Progenitor cell of endocrine pancreas (in vitro differentiated cells): ENCODE results near the gene DES. TPM values are rescaled to one million over a fixed set of nuclear protein-coding genes. Genes with fewer than 3 reads are reported as not detected.

Experiments
- DNase-seq: peaks from one replicate; pipeline ENCODE4 v3.0.0; 2021; ENCODE audit warnings: low spot score; ENCODE audit not compliant: unreplicated experiment
- H3K27ac Mint-ChIP-seq: 2 replicates; pipeline ENCODE4 v1.8.0; 2021; ENCODE audit warnings: mild to moderate bottlenecking, moderate library complexity, mixed read lengths
- H3K27me3 Mint-ChIP-seq: 2 replicates; pipeline ENCODE4 v1.8.0; 2021; ENCODE audit warnings: mixed read lengths
- H3K36me3 Mint-ChIP-seq: 2 replicates; pipeline ENCODE4 v1.8.0; 2022; ENCODE audit warnings: mixed read lengths; ENCODE audit not compliant: insufficient read depth
- H3K4me1 Mint-ChIP-seq: 2 replicates; pipeline ENCODE4 v1.8.0; 2021; ENCODE audit warnings: low read depth, mixed read lengths
- H3K4me3 Mint-ChIP-seq: 2 replicates; pipeline ENCODE4 v1.8.0; 2021; ENCODE audit warnings: low read depth, mild to moderate bottlenecking, moderate library complexity, mixed read lengths
- H3K9me3 Mint-ChIP-seq: 2 replicates; pipeline ENCODE4 v1.8.0; 2021; ENCODE audit warnings: low read depth, mixed read lengths
- total RNA-seq: library from RNA; stranded (reverse); gene quantifications from 2 replicates; pipeline ENCODE4 v1.2.1, GENCODE V29; 2021
- TF ChIP-seq, protein P1 (sequence below): fragments of 200-600 bp; sonication (generic); IDR thresholded peaks from one replicate; pipeline ENCODE4 v1.5.0; 2021; ENCODE audit warnings: antibody characterized with exemption, mild to moderate bottlenecking; ENCODE audit not compliant: unreplicated experiment

Gene DES
- total RNA-seq, 1 donor from 2014 or later: not detected

- DNase-seq: no peak
- TF ChIP-seq, protein P1, sequence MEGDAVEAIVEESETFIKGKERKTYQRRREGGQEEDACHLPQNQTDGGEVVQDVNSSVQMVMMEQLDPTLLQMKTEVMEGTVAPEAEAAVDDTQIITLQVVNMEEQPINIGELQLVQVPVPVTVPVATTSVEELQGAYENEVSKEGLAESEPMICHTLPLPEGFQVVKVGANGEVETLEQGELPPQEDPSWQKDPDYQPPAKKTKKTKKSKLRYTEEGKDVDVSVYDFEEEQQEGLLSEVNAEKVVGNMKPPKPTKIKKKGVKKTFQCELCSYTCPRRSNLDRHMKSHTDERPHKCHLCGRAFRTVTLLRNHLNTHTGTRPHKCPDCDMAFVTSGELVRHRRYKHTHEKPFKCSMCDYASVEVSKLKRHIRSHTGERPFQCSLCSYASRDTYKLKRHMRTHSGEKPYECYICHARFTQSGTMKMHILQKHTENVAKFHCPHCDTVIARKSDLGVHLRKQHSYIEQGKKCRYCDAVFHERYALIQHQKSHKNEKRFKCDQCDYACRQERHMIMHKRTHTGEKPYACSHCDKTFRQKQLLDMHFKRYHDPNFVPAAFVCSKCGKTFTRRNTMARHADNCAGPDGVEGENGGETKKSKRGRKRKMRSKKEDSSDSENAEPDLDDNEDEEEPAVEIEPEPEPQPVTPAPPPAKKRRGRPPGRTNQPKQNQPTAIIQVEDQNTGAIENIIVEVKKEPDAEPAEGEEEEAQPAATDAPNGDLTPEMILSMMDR: peak; percentile 36
- Mint-ChIP-seq H3K4me1 (no peaks in the 10 kb centered on the region), H3K9me3 (no peaks in the 10 kb centered on the region), H3K27ac (no peak overlapping the region), H3K4me3 (no peak overlapping the region), H3K27me3 (peaks cover 73% of the 10 kb centered on the region), H3K36me3 (peaks cover 1% of the 10 kb centered on the region)
Measured at GRCh38 chr2:219448776-219449341, 30.7 kb downstream of the DES start.

GRCh38 chr2:219449609-219450008 lies 31.4 kb downstream of the DES start:
- no peaks in the 10 kb centered on the region for H3K4me1 Mint-ChIP-seq
- H3K9me3 Mint-ChIP-seq: no peaks in the 10 kb centered on the region
- H3K4me3 Mint-ChIP-seq: no peak overlapping the region
- TF ChIP-seq, protein P1: no peak
- no peak overlapping the region for H3K27ac Mint-ChIP-seq
- DNase-seq: no peak
- peaks cover 68% of the 10 kb centered on the region for H3K27me3 Mint-ChIP-seq
- H3K36me3 Mint-ChIP-seq: peaks cover 1% of the 10 kb centered on the region

DNA sequence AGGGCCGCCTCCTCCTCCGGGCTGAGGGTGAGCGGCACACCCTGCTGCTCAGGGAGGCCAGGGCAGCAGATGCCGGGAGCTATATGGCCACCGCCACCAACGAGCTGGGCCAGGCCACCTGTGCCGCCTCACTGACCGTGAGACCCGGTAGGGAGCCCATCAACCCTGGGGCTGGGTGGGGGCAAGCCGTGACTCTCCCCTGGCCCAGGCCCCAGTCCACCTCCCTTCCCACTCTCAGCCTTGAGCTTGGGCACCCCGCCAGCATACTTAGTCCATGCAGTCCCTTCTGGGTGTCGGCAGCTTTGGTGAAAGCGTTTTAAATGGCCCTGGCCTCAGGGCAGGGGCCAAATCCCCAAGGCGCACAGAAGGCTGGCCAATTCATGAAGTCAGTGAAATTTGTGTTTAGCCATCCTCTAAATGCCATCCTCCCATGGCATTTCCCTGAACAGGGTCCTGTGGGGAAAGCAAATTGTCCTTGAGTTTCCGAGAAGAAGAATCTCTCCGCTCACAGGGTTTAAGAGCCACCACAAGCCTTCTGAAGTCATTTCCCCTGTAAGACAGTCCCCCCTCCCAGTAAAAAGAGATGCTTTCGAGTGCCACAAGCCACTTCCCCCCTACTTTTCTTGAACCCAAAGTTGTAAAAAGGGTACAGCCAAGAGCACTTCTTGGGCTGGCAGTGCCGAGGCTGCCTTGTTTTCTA lies 33.6 kb downstream of the DES start:
- TF ChIP-seq, protein P1: no peak
- Mint-ChIP-seq H3K4me3 (no peak overlapping the region), H3K9me3 (no peaks in the 10 kb centered on the region), H3K27ac (no peak overlapping the region), H3K4me1 (no peaks in the 10 kb centered on the region), H3K36me3 (peaks cover 1% of the 10 kb centered on the region), H3K27me3 (peaks cover 52% of the 10 kb centered on the region)
- DNase-seq: no peak

DNA sequence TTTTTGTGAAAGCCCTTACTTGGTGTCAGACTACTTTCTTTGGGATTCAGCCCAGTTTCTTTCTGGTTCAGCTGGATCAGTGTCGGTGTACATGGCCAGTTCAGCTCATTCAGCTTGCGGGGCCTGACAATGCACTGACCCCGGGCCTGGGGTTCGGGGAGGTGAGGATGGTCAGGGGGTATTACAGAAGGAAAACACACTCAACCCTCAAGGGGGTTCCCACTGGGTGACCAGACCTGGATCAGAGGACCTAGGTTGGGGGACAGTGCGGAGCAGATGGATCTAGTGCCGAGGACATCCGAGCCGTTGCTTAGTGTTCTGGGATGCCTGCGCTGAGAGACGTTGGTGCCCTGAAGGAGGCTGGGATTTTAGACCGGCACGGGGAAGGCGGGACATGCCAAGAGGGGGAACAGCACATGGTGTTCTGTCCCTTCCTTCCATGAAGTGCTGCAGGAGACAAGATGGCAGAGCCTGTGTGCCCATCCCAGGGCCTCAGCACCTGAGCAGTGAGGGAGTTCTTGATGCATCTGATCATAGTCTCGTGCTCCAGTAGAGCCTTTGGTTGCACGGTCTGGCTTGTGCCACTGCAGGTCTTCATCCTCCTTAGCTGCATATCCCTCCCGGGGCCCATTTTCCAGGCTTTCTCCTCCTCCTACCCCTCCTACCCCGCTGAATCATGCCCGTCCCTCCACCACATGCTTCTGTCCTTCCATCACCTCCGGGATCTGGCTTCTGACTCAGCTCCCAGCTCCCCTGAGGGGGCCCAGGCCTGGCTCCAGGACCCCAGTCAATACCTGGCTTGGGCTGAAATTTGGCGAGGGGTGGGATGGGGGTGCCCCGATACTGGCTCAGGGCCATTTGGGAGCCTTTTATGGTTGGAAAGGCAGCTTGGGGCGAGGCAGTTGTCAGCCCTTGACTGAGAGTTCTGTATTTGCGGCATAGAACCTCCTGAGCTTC lies 34.5 kb downstream of the DES start:
- H3K4me1 Mint-ChIP-seq: no peaks in the 10 kb centered on the region
- H3K36me3 Mint-ChIP-seq: peaks cover 1% of the 10 kb centered on the region
- H3K9me3 Mint-ChIP-seq: no peaks in the 10 kb centered on the region
- TF ChIP-seq, protein P1: no peak
- H3K27ac Mint-ChIP-seq: no peak overlapping the region
- no peak for DNase-seq
- H3K27me3 Mint-ChIP-seq: peaks cover 50% of the 10 kb centered on the region
- no peak overlapping the region for H3K4me3 Mint-ChIP-seq
